HEK293 (cell line): ENCODE results near the gene NISCH.

Experiments used
- CTCF ChIA-PET: fragments of 350-600 bp; formaldehyde crosslinking; extraction: SDS; loops from one replicate; lab custom pipeline; 2021; ENCODE audit warnings: antibody characterized with exemption; lab: Yijun Ruan, JAX
- POLR2A ChIA-PET: fragments of 300-600 bp; formaldehyde crosslinking; extraction: SDS; loops from one replicate; lab custom pipeline; 2020; ENCODE audit warnings: antibody characterized with exemption, inconsistent platforms; lab: Yijun Ruan, JAX
- H3K27ac ChIP-seq: fragments of 200-500 bp; sonication (Bioruptor generic); 2 replicates; pipeline ENCODE4 v1.5.1; 2014; ENCODE audit warnings: low read depth, low read length, control low read depth, inconsistent platforms; ENCODE audit errors: extremely low read depth
- H3K36me3 ChIP-seq, 2 experiments: fragments of 200-500 bp in 1 of 2; sonication (Bioruptor generic) in 1 of 2; 1 replicate in 1 of 2; 2 replicates in 1 of 2; pipeline ENCODE4 v1.5.1; 2014 to 2017; ENCODE audit warnings: inconsistent platforms in 2 of 2, low read length in 2 of 2; ENCODE audit not compliant: control insufficient read depth in 2 of 2, insufficient read depth in 1 of 2
- H3K4me1 ChIP-seq: fragments of 200-500 bp; sonication (Bioruptor generic); 2 replicates; pipeline ENCODE4 v1.5.1; 2014; ENCODE audit warnings: mild to moderate bottlenecking, low read length, inconsistent platforms; ENCODE audit not compliant: control insufficient read depth, insufficient read depth
- H3K4me3 ChIP-seq: 2 replicates; pipeline ENCODE4 v1.5.1; 2011; ENCODE audit warnings: low read depth, mild to moderate bottlenecking, control low read depth, low read length, moderate library complexity
- H3K9me3 ChIP-seq: fragments of 200-500 bp; sonication (Bioruptor generic); 2 replicates; pipeline ENCODE4 v1.5.1; 2014; ENCODE audit warnings: low read depth, low read length, inconsistent platforms; ENCODE audit not compliant: control insufficient read depth, insufficient read depth
- GLIS1 ChIP-seq: fragments of 450-650 bp; formaldehyde crosslinking; IDR thresholded peaks from 2 replicates; pipeline ENCODE4 v1.5.1; 2016; ENCODE audit warnings: missing biosample characterization, missing genetic modification characterization
- GLIS2 ChIP-seq: fragments of 450-650 bp; formaldehyde crosslinking; IDR thresholded peaks from 2 replicates; pipeline ENCODE4 v1.5.1; 2016; ENCODE audit warnings: missing biosample characterization, missing genetic modification characterization
- KLF8 ChIP-seq: fragments of 450-650 bp; formaldehyde crosslinking; IDR thresholded peaks from 2 replicates; pipeline ENCODE4 v1.5.1; 2016; ENCODE audit warnings: missing biosample characterization, missing genetic modification characterization
- KLF9 ChIP-seq: fragments of 450-650 bp; formaldehyde crosslinking; IDR thresholded peaks from 2 replicates; pipeline ENCODE4 v1.5.1; 2016; ENCODE audit warnings: missing biosample characterization, missing genetic modification characterization, low read depth
- ZBTB17 ChIP-seq: fragments of 450-650 bp; formaldehyde crosslinking; IDR thresholded peaks from 2 replicates; pipeline ENCODE4 v1.5.1; 2016; ENCODE audit warnings: missing biosample characterization, missing genetic modification characterization
- ZBTB8A ChIP-seq: fragments of 450-650 bp; formaldehyde crosslinking; IDR thresholded peaks from 2 replicates; pipeline ENCODE4 v1.5.1; 2016; ENCODE audit warnings: missing biosample characterization, missing genetic modification characterization
- ZFP41 ChIP-seq: fragments of 450-650 bp; formaldehyde crosslinking; IDR thresholded peaks from 2 replicates; pipeline ENCODE4 v1.5.1; 2016; ENCODE audit warnings: missing biosample characterization, missing genetic modification characterization, borderline replicate concordance
- ZIC2 ChIP-seq: fragments of 450-650 bp; formaldehyde crosslinking; IDR thresholded peaks from 2 replicates; pipeline ENCODE4 v1.5.1; 2016; ENCODE audit warnings: missing biosample characterization, missing genetic modification characterization
- ZNF248 ChIP-seq: fragments of 450-650 bp; formaldehyde crosslinking; IDR thresholded peaks from 2 replicates; pipeline ENCODE4 v1.5.1; 2017; ENCODE audit warnings: missing biosample characterization, missing genetic modification characterization
- ZNF302 ChIP-seq: fragments of 450-650 bp; formaldehyde crosslinking; IDR thresholded peaks from 2 replicates; pipeline ENCODE4 v1.5.1; 2016; ENCODE audit warnings: missing biosample characterization, missing genetic modification characterization, low read depth
- ZNF335 ChIP-seq: fragments of 450-650 bp; formaldehyde crosslinking; conservative IDR thresholded peaks from 2 replicates; pipeline ENCODE4 v1.5.1; 2016; ENCODE audit warnings: missing biosample characterization, missing genetic modification characterization
- ZNF366 ChIP-seq: fragments of 450-650 bp; formaldehyde crosslinking; conservative IDR thresholded peaks from 2 replicates; pipeline ENCODE4 v1.5.1; 2016; ENCODE audit warnings: missing biosample characterization, missing genetic modification characterization
- ZNF423 ChIP-seq: fragments of 450-650 bp; formaldehyde crosslinking; IDR thresholded peaks from 2 replicates; pipeline ENCODE4 v1.5.1; 2016; ENCODE audit warnings: missing biosample characterization, missing genetic modification characterization
- ZNF529 ChIP-seq: fragments of 450-650 bp; formaldehyde crosslinking; IDR thresholded peaks from 2 replicates; pipeline ENCODE4 v1.5.1; 2017; ENCODE audit warnings: missing genetic modification characterization, missing biosample characterization; ENCODE audit not compliant: insufficient replicate concordance
- ZNF548 ChIP-seq: fragments of 450-650 bp; formaldehyde crosslinking; IDR thresholded peaks from 2 replicates; pipeline ENCODE4 v1.5.1; 2016; ENCODE audit warnings: missing biosample characterization, missing genetic modification characterization
- ZNF555 ChIP-seq: fragments of 450-650 bp; formaldehyde crosslinking; conservative IDR thresholded peaks from 2 replicates; pipeline ENCODE4 v1.5.1; 2017; ENCODE audit warnings: missing biosample characterization, mild to moderate bottlenecking, missing genetic modification characterization, inconsistent platforms
- ZNF558 ChIP-seq: fragments of 450-650 bp; formaldehyde crosslinking; IDR thresholded peaks from 2 replicates; pipeline ENCODE4 v1.5.1; 2016; ENCODE audit warnings: missing biosample characterization, missing genetic modification characterization
- ZNF596 ChIP-seq: fragments of 450-650 bp; IDR thresholded peaks from 2 replicates; pipeline ENCODE4 v1.5.0; 2018; ENCODE audit warnings: missing biosample characterization, mild to moderate bottlenecking, missing genetic modification characterization, moderate library complexity
- ZNF658 ChIP-seq: fragments of 450-650 bp; formaldehyde crosslinking; IDR thresholded peaks from 2 replicates; pipeline ENCODE4; 2016; ENCODE audit warnings: missing biosample characterization, missing genetic modification characterization
- ZNF670 ChIP-seq: fragments of 450-650 bp; formaldehyde crosslinking; IDR thresholded peaks from 2 replicates; pipeline ENCODE4 v1.5.1; 2016; ENCODE audit warnings: missing biosample characterization, missing genetic modification characterization, low read depth
- ZNF707 ChIP-seq: fragments of 450-650 bp; formaldehyde crosslinking; IDR thresholded peaks from 2 replicates; pipeline ENCODE4 v1.5.1; 2016; ENCODE audit warnings: missing biosample characterization, missing genetic modification characterization
- ZNF776 ChIP-seq: fragments of 450-650 bp; formaldehyde crosslinking; IDR thresholded peaks from 2 replicates; pipeline ENCODE4 v1.5.0; 2017; ENCODE audit warnings: missing biosample characterization, missing genetic modification characterization, borderline replicate concordance
- ZNF777 ChIP-seq: fragments of 450-650 bp; formaldehyde crosslinking; IDR thresholded peaks from 2 replicates; pipeline ENCODE4 v1.5.1; 2017; ENCODE audit warnings: missing biosample characterization, missing genetic modification characterization, borderline replicate concordance
- ZNF785 ChIP-seq: fragments of 450-650 bp; formaldehyde crosslinking; IDR thresholded peaks from 2 replicates; pipeline ENCODE4 v1.5.1; 2016; ENCODE audit warnings: missing biosample characterization, missing genetic modification characterization
- TF ChIP-seq, protein P1 (sequence below): fragments of 450-650 bp; formaldehyde crosslinking; IDR thresholded peaks from 2 replicates; pipeline ENCODE4 v1.5.1; 2017; ENCODE audit warnings: missing biosample characterization, missing genetic modification characterization
- TF ChIP-seq, protein P2 (sequence below): fragments of 450-650 bp; formaldehyde crosslinking; IDR thresholded peaks from 2 replicates; pipeline ENCODE4 v1.5.1; 2017; ENCODE audit warnings: missing biosample characterization, mild to moderate bottlenecking, missing genetic modification characterization, moderate library complexity
- TF ChIP-seq, protein P3 (sequence below): fragments of 450-650 bp; formaldehyde crosslinking; optimal IDR thresholded peaks from 2 replicates; pipeline ENCODE3; 2016; ENCODE audit warnings: missing biosample characterization, mild to moderate bottlenecking, missing genetic modification characterization
- TF ChIP-seq, protein P4 (sequence below): fragments of 450-650 bp; formaldehyde crosslinking; IDR thresholded peaks from 2 replicates; pipeline ENCODE4 v1.5.1; 2016; ENCODE audit warnings: missing biosample characterization, missing genetic modification characterization
- TF ChIP-seq, protein P5 (sequence below): fragments of 450-650 bp; IDR thresholded peaks from 2 replicates; pipeline ENCODE4 v1.5.1; 2018; ENCODE audit warnings: missing biosample characterization, mild to moderate bottlenecking, missing genetic modification characterization
- TF ChIP-seq, protein P6 (sequence below): sonication (generic); formaldehyde crosslinking; IDR thresholded peaks from 2 replicates; pipeline ENCODE4 v1.8.1; 2022; ENCODE audit warnings: mild to moderate bottlenecking, moderate library complexity, missing genetic modification reagents

NISCH gene

DNA sequence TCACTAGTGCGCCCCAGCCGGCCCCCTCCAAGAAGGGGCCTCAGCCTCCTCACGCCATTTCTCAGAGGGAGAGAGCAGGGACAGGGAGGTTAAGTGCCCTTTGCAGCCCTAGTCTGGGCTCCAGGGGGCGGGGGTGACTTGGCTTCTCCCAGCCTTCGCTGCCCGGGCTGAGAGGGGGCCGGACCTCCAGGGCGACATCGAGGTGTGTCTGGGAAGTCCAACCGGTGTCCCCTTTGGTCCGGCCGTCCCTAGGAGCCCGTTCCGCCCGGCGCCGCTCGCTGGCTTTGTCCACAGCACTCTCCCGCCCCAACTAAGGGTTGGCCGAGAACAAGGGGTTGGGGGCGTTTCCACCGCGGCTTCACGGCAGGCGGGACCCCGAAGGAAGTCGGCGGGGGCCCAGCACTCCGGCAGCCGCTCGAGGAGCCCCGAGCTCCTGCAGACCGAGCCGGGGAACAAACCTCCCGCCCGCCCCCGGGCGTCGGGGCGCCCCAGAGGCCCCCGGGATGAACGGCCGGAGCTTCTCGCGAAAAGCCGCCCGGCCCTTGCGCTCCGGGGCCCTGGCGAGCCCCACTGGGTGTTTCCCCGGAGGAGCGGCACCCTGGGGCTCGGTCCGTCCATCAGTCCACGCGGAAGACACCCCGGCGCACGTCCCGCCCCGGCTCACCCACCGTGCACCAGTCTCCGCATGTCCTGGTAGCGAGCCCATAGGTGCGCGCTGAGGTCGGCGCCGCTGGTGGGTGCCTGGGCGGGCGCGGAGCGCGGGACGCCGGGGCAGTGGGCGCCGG, 77.6 kb downstream of the NISCH start:
- Histone ChIP-seq H3K4me3 (peak overlapping the region; percentile 63), H3K9me3 (no peaks in the 10 kb centered on the region), H3K36me3 (peaks cover 0 to 43% of the 10 kb centered on the region in 2 experiments; a peak in 1 of 3 replicates), H3K27ac (peak overlapping the region; percentile 86), H3K4me1 (peaks cover 4% of the 10 kb centered on the region; the same call in 1 of the 2 replicates)
- ChIA-PET POLR2A (no interaction called here), CTCF (interaction anchor here (0.6 kb wide), 1 partner anchor 355 kb away, joined by 3 read pairs; no protein-coding TSS in a partner anchor)
- TF ChIP-seq, protein P1, sequence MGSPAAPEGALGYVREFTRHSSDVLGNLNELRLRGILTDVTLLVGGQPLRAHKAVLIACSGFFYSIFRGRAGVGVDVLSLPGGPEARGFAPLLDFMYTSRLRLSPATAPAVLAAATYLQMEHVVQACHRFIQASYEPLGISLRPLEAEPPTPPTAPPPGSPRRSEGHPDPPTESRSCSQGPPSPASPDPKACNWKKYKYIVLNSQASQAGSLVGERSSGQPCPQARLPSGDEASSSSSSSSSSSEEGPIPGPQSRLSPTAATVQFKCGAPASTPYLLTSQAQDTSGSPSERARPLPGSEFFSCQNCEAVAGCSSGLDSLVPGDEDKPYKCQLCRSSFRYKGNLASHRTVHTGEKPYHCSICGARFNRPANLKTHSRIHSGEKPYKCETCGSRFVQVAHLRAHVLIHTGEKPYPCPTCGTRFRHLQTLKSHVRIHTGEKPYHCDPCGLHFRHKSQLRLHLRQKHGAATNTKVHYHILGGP (tag by site-specific recombination) = no peak
- TF ChIP-seq KLF8 (tag by site-specific recombination) = peak; percentile 31; the same call in 1 of the 2 replicates
- TF ChIP-seq ZBTB8A (tag by site-specific recombination) = peak; percentile 92
- TF ChIP-seq ZNF529 (tag by site-specific recombination) = no peak
- TF ChIP-seq, protein P2, sequence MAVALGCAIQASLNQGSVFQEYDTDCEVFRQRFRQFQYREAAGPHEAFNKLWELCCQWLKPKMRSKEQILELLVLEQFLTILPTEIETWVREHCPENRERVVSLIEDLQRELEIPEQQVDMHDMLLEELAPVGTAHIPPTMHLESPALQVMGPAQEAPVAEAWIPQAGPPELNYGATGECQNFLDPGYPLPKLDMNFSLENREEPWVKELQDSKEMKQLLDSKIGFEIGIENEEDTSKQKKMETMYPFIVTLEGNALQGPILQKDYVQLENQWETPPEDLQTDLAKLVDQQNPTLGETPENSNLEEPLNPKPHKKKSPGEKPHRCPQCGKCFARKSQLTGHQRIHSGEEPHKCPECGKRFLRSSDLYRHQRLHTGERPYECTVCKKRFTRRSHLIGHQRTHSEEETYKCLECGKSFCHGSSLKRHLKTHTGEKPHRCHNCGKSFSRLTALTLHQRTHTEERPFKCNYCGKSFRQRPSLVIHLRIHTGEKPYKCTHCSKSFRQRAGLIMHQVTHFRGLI (tag by site-specific recombination) = 0 out of 2 replicates have a peak, but pooled peaks have one; percentile 44
- TF ChIP-seq, protein P3, sequence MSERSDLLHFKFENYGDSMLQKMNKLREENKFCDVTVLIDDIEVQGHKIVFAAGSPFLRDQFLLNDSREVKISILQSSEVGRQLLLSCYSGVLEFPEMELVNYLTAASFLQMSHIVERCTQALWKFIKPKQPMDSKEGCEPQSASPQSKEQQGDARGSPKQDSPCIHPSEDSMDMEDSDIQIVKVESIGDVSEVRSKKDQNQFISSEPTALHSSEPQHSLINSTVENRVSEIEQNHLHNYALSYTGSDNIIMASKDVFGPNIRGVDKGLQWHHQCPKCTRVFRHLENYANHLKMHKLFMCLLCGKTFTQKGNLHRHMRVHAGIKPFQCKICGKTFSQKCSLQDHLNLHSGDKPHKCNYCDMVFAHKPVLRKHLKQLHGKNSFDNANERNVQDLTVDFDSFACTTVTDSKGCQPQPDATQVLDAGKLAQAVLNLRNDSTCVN (tag by site-specific recombination) = peak; percentile 68
- 0 out of 2 replicates have a peak, but pooled peaks have one; percentile 9 for TF ChIP-seq GLIS2 (tag by site-specific recombination)
- no peak for TF ChIP-seq ZNF558
- TF ChIP-seq ZNF302 (tag by site-specific recombination) = no peak
- TF ChIP-seq, protein P4, sequence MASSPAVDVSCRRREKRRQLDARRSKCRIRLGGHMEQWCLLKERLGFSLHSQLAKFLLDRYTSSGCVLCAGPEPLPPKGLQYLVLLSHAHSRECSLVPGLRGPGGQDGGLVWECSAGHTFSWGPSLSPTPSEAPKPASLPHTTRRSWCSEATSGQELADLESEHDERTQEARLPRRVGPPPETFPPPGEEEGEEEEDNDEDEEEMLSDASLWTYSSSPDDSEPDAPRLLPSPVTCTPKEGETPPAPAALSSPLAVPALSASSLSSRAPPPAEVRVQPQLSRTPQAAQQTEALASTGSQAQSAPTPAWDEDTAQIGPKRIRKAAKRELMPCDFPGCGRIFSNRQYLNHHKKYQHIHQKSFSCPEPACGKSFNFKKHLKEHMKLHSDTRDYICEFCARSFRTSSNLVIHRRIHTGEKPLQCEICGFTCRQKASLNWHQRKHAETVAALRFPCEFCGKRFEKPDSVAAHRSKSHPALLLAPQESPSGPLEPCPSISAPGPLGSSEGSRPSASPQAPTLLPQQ (tag by site-specific recombination) = no peak
- TF ChIP-seq ZIC2 = peak; percentile 58
- no peak for TF ChIP-seq ZNF670 (tag by site-specific recombination)
- TF ChIP-seq, protein P5, sequence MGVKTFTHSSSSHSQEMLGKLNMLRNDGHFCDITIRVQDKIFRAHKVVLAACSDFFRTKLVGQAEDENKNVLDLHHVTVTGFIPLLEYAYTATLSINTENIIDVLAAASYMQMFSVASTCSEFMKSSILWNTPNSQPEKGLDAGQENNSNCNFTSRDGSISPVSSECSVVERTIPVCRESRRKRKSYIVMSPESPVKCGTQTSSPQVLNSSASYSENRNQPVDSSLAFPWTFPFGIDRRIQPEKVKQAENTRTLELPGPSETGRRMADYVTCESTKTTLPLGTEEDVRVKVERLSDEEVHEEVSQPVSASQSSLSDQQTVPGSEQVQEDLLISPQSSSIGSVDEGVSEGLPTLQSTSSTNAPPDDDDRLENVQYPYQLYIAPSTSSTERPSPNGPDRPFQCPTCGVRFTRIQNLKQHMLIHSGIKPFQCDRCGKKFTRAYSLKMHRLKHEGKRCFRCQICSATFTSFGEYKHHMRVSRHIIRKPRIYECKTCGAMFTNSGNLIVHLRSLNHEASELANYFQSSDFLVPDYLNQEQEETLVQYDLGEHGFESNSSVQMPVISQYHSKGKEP (tag by site-specific recombination) = no peak
- TF ChIP-seq ZNF555 (tag by site-specific recombination) = no peak
- peak; percentile 62 for TF ChIP-seq ZNF423 (tag by site-specific recombination)
- no peak for TF ChIP-seq ZFP41
- TF ChIP-seq ZNF785 = no peak
- no peak for TF ChIP-seq ZNF366 (tag by site-specific recombination)
- no peak for TF ChIP-seq ZNF707
- TF ChIP-seq, protein P6, sequence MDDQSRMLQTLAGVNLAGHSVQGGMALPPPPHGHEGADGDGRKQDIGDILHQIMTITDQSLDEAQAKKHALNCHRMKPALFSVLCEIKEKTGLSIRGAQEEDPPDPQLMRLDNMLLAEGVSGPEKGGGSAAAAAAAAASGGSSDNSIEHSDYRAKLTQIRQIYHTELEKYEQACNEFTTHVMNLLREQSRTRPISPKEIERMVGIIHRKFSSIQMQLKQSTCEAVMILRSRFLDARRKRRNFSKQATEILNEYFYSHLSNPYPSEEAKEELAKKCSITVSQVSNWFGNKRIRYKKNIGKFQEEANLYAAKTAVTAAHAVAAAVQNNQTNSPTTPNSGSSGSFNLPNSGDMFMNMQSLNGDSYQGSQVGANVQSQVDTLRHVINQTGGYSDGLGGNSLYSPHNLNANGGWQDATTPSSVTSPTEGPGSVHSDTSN (CRISPR knock-in tag) = no peak
- TF ChIP-seq ZNF777 (tag by site-specific recombination) = no peak
- peak; percentile 52 for TF ChIP-seq ZNF335 (tag by site-specific recombination)
- no peak for TF ChIP-seq ZNF248 (tag by site-specific recombination)
- no peak; the same call in 1 of the 2 replicates for TF ChIP-seq ZBTB17 (tag by site-specific recombination)
- 0 out of 2 replicates have a peak, but pooled peaks have one; percentile 45 for TF ChIP-seq KLF9 (tag by site-specific recombination)
- no peak for TF ChIP-seq ZNF596
- no peak for TF ChIP-seq ZNF548
- TF ChIP-seq ZNF658 (tag by site-specific recombination) = no peak
- TF ChIP-seq ZNF776 (tag by site-specific recombination) = no peak
- peak; percentile 45 for TF ChIP-seq GLIS1 (tag by site-specific recombination)
